ENCODE measurements around the gene FNIP1.
"Not testable (repeated sequence)": the region's sequence is repeated elsewhere in the genome, so short reads cannot be mapped to it uniquely, and the experiment has no call there.

FNIP1 gene

DNA sequence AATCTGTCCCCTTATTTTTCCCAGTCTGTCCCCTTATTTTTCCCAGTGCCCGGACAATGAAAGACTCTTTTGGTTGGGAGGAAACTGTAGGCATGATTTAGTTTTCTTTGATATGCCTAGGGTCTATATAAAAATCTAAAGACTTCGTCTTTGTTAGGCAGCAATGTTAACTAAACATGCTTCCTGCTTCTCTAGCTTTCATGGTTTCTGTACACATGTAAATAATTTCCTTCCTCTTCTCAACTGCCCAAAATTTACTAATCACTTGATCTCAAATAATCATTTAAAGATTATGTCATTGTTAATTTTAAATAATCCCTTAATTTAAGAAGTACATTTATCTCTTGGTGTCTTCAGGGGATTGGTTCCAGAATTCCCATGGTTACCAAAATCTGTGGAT is 114.0 kb downstream of the FNIP1 start:
- no peak for DNase-seq

GRCh38 chr5:131682175-131682574 is 114.6 kb downstream of the FNIP1 start:
- DNase-seq, result no peak

- no peak for DNase-seq
Measured at GRCh38 chr5:131679911-131680310, 116.9 kb downstream of the FNIP1 start.

DNA sequence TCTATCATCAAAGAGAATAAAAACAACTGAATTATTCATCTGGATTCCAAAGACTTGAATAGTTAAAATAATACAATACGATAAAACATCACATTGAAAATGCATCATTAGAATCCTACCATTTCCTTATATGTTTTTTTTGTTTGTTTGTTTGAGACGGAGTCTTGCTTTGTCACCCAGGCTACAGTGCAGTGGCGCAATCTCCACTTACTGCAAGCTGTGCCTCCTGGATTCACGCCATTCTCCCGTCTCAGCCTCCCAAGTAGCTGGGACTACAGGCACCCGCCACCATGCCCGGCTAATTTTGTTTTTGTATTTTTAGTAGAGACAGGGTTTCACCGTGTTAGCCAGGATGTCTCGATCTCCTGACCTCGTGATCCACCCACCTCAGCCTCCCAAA is 118.5 kb downstream of the FNIP1 start:
- DNase-seq, result not testable (repeated sequence)

DNA sequence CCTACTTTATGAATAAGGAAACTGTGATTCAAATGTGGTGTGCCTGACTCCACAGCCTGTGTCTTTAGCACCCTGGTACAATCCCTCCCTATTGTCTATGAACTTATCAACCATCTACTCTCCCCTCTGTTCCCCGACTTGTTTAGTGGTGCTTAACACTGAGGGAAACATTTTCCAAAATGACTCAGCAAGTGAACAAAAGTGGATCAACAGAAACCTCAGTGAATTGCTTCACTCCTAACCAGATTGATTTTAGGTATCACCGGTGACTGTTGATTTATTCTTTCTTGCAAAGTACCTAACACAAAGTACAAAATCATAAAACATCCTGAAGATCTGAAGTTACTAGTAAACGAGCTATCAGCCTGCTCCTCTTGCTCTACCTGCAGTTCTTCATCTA is 119.7 kb downstream of the FNIP1 start:
- DNase-seq, result no peak

DNA sequence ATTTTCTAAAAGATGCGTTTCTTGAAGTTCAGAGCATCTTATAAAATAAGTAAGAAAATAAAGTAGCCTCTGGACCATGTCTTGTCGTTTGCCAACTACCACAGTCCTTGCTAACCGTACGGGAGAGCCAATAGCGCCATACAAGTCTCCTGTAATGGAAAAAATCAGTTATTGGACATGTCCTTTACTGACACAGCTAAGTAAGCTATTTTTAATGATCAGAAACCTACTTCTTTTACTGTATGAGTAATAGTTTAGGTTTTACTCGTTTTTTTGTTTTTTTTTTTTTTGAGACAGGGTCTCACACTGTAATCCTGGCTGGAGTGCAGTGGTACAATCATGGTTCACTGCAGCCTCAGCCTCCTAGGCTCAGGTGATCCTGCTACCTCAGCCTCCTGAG is 124.0 kb downstream of the FNIP1 start:
- no peak for DNase-seq

- DNase-seq, result no peak
Measured at GRCh38 chr5:131671994-131672655, 124.7 kb downstream of the FNIP1 start.

DNA sequence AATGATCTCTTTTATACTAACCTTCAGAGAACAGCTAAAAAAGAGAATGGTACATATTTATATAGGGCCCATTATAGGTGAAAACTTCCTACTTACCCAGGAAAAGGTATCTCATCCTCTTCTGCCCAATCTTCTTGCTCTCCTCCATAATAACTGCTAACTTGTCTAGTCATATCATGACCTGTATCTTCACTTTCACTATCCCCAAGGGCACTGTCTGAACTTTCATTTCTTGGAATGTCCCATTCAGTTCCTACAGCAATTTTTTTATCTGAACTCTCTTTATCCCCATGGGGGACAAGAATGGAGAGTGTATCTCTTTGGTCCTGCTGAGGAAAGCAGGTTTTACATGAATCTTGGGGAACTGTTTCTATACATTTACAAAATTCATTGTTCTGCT is 125.4 kb downstream of the FNIP1 start:
- DNase-seq, result no peak

DNA sequence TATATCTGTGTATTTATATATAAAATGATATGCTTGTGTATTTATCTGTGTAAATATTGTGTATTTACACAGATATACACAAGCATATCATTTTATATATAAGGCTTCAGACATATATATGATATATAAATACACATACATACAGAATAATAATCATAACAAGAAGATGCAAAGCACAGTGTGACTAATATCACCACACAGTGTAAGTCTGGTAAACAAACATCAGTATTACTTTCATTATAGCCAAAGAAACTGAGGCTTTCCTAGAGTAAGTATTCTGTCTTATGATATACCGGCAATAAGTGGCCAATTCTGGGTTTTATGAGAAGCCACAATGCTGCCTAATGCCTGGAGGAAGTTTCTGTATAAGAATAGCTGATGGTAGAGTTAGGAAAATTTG is 131.9 kb downstream of the FNIP1 start:
- DNase-seq, result no peak

GRCh38 chr5:131661933-131662332 is 134.9 kb downstream of the FNIP1 start:
- DNase-seq, result no peak

- no peak for DNase-seq
Measured at GRCh38 chr5:131659841-131660240, 137.0 kb downstream of the FNIP1 start.

GRCh38 chr5:131659290-131659689 is 137.5 kb downstream of the FNIP1 start:
- no peak for DNase-seq

DNA sequence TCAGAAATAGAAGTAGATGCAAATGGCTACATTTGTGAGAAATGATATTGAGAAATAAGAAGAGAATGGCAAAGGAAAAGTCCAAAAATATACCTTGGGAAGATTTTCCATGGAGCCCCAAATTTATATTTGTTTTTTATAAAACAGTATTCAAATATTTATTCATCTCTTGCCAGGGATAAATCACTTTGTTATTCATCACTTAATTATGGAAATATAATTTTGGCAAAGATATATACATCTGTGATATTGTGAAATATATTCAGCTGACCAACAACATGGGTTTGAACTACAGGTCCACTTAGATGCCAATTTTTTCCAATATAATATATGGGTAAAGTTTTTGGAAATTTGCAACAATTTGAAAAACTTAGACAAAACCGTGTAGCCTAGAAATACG is 142.0 kb downstream of the FNIP1 start:
- no peak for DNase-seq

DNA sequence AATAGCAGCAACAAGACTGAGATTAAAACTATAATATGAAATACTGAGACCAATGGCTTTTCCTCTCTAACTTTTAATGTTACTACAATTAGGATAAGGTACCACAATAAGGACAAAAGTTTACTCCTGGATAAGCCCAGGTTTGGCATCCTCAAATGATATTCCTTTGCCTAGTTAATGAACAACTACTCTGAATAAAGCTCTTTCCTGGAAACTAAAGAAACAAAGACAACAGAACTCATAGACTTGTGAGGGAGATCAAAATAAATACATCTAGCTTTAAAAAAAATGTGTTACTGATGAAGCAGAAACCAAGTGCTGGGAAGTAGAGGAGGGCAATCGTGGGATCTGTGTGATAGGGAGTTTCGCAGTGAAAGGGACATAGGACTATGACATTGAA is 142.5 kb downstream of the FNIP1 start:
- DNase-seq, result no peak

DNA sequence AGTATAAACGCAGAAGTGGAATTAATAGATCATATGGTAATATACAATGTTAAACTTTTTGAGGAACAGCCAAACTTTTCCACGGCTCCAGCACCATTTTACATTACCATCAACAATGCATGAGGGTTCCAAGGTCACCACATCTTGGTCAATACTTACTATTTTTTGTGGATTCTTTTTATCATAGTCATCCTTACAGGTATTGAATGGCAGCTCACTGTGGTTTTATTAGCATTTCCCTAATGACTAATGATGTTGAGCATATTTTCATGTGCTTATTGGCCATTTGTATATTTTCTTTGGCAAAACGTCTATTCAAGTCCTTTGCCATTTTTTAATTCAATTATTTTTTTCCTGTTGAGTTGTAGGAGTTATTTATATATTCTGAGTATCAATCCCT is 147.7 kb downstream of the FNIP1 start:
- no peak for DNase-seq

GRCh38 chr5:131647048-131647769 is 149.6 kb downstream of the FNIP1 start:
- DNase-seq, result no peak

GRCh38 chr5:131644822-131645221 is 152.0 kb downstream of the FNIP1 start:
- DNase-seq, result no peak

DNA sequence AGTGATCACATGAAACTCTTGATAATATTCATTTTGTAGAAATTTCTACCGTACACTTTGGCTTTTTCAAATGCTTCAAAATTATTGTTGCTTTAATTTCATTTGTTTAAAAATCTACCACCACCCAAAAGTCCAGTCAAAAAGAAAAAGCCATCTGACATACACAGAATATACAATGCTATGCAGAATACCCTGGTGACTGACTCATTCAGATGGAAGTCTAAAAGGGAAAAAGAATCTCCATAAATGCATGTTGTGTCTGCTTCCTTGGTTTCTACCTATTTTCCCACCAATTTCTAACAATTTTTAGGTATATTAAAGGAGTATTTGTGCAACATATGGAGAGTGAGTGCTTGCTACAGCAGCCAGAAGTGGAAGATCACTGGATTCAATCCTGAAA is 152.4 kb downstream of the FNIP1 start:
- DNase-seq, result no peak

DNA sequence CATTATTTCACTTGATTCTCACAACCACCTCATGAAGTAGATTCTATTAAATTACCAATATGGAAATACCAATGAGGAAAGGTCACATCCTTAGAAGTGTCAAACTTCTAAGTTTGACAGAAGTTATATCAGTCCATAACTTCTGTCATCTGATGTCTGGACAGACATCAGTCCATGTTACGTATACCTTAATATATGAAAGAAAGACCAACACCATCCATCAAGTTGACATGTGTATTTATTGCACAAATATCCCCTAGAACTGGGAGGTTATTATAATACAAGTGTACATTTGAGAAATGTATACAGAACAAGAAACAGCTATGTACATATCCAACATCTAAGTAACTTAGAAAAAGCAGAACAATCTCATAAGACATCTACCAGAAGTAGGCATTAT is 155.3 kb downstream of the FNIP1 start:
- no peak for DNase-seq

GRCh38 chr5:131640043-131640856 is 156.6 kb downstream of the FNIP1 start:
- DNase-seq, result no peak

DNA sequence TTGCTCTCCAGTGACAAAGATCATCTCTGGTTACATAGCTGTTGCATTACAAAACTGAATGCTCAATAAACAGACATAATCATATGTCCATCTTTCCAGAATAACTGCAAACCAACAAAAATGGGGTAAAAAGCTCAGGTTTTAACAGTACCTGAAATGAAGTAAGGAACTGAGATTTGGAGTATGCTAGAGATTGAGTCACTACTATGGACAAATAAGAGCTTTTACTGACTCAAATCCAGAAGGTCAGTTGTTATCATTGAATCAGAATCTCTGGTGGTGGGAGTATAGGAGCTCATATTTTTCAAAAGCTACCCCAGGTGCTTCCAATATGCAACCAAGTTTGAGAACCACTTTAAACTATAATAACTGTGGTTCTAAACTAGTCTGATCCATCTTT is 157.7 kb downstream of the FNIP1 start:
- no peak for DNase-seq

GRCh38 chr5:131637694-131638093 is 159.1 kb downstream of the FNIP1 start:
- peak; percentile 3 for DNase-seq

- DNase-seq, result no peak
Measured at GRCh38 chr5:131635684-131636572, 160.9 kb downstream of the FNIP1 start.
